COLO668 (cell line): Measurements from ENCODE around the gene CA10.

Experiments used
- DNase-seq: peaks from one replicate; lab custom pipeline; 2025; ENCODE audit not compliant: unreplicated experiment; lab: John Stamatoyannopoulos, UW

Gene CA10

GRCh38 chr17:52147872-52148271 is 10.6 kb downstream of the CA10 start:
- no peak for DNase-seq

DNA sequence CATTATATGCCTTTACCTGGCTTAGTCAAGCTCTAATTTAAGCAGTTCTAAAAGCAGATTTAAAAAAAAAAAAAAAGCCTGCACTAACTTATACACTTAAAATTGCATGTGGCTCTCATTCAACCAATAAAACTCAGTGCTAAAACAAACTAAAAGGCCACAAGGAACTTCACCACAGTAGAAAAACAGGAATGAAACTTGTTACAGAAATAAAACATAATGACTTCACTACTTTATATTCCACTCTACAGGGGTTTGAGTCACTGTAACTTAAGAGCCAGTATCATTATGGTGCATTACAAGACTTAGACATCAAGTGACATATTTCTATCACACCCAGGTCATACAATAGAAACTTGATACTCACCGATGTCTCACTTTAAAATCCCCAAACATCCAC is 11.1 kb downstream of the CA10 start:
- no peak for DNase-seq

DNA sequence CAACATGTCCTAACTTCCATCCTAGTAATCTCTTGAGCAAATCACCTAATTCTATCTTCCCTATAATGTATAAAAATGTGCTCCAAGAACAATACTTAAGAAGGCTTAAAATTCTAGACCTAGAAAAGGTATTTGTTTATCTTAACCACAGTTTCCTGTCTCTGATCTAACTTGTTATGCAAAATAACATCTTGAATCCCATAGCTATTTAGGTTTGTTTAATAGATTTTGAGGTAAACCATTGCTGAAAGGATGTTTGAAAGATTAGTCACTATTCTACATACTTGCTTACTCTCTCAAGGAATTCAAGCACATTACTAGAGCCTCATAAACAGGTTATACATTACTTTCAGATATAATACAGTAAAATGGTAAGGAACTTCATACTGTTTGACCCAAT is 13.0 kb downstream of the CA10 start:
- DNase-seq = no peak

- DNase-seq = no peak
Observed at GRCh38 chr17:52143542-52143941, 15.0 kb downstream of the CA10 start.

GRCh38 chr17:52140601-52141000 is 17.9 kb downstream of the CA10 start:
- DNase-seq = no peak

- DNase-seq = no peak
Observed at GRCh38 chr17:52138752-52139151, 19.8 kb downstream of the CA10 start.

GRCh38 chr17:52138350-52138749 is 20.2 kb downstream of the CA10 start:
- DNase-seq = no peak

- DNase-seq = no peak
Observed at GRCh38 chr17:52136166-52136565, 22.3 kb downstream of the CA10 start.

DNA sequence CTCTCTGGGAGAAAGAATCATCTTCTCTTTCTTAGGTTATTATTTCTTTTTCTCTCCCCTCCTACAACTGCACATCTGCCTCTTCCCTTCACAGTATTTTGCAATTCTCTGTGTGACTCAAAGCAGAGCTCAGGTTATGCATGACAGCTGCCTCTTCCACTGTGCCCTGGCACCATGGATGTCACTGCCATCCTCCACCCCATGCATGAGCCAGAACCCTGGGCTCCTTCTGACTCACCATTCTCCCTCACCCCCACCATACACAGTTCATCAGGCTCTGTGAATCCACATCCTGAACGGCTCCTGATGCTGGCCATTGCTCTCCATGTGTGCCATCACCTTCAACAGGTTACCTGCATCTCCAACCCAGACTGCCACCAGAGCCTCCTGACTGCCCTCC is 23.9 kb downstream of the CA10 start:
- DNase-seq = no peak

DNA sequence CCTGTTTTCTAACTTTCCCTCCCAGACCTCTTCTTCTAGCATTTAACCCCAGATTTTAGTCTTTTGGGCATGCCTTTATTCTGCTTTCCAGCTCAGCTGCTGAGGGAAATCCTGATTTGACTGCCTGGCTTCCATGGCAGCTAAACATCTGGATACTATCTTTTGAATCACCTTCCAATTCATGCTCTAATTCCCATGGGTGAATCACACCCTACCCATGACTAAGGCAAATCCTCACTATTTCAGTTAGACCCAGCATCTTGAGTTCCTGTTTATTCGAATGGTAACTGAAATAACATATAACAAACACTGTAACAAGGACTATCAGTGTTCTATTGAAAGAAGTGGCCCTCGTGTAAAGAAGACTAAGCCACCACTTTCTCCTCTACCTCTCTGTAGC is 29.8 kb downstream of the CA10 start:
- no peak for DNase-seq

DNA sequence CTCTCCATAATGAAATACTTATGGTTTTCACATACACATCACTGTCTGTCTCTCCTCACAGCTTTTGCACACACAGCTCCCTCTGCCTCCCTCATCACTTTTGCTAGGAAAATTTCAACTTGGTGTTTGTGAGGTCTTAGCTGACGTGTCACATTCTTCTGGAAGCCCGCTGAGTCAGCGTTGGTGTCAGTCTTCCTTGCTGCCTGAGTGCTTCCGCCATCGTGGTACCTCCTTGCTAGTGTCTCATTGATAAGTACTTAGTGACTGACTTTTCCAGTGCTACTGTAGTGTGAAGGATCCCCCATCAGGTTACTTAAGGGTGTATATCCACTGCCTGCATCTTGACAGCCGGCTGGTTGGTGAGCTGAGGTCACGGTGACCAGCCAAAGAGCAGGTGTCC is 33.5 kb downstream of the CA10 start:
- no peak for DNase-seq

DNA sequence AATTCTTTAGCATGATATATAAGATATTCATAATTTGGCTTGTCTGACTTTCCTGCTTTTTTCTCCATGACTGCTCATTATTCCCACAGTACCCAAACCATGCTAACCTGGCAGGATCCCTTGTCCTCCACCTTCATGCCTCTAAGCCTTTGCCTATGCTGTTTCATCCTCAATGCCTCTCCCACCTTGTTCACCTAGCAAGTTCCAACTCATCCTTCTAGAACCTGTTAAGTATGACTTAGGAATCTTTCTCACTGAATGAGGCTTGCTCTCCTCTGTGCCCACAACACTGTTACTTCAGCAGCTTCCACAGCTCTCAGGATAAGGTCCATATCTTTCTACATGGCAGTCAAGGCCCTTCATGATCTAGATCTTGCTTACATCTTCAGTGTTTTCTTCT is 34.0 kb downstream of the CA10 start:
- no peak for DNase-seq

DNA sequence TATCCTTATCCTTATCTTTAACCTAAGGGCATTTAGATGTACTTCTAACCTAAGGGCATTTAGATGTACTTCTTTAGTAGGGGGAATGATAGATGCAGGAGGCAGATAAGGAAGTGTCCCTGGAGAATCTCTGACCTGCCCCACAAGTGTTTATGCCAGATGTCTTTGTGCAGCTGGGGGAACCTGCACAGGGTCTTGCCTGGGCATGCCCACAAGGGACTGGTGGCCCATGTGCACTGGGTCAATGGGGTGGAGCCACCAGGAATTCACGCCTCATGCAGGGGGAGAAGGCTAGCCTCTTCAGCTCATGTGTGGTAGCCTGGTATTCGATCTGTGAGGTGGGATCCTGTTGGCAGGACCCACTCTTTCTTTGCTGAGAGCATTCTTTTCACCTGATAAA is 38.0 kb downstream of the CA10 start:
- DNase-seq = no peak

- no peak for DNase-seq
Observed at GRCh38 chr17:52110923-52111581, 47.5 kb downstream of the CA10 start.

DNA sequence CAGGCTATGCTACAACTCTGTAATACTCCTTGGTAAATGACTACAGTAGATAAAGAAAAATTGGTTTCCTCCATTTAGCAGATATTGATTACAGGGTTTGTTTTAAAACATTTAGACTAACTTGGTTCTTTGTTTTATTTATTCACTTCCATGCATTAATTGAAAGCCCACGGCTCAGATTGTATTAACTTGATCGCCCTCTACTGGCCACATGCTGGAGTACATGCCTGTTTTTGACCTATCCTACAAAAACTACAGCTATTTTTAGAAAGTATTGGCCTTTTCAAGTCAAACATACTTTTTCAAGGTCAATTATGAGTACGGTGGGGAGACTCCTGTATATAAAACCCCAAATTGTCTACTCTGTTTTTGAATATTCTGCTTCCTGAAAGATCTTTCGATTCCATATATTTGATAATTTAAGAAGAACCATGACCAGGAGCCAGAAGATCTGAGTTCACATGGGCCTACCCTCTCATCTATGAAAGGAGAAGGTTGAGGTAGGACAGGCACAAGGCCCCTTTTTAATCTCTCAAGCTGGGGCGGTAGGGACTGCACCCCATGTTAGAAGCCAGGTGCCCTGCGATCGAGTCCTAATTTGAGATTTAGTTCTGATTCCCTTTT is 51.8 kb downstream of the CA10 start:
- DNase-seq = peak; percentile 27

GRCh38 chr17:52106072-52106471 is 52.4 kb downstream of the CA10 start:
- no peak for DNase-seq

DNA sequence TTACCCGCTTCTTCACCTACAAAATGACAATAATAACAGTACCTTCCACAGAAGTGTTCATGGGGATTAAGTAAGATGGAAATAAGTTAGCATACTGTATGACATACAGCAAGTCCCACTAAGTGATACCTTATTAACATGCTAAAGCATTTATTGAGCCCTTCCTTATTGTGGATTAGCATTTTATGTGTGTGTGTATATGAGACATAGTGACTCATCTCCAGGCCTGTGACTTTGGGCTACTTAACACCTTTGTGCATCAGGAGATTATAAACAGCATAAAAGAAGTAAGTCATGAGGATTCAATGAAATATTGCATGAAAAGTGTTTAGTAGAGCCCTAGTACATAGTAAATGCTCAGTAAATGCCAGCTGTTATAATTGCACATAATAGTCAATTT is 52.9 kb downstream of the CA10 start:
- no peak for DNase-seq

- no peak for DNase-seq
Observed at GRCh38 chr17:52096056-52096455, 62.5 kb downstream of the CA10 start.

DNA sequence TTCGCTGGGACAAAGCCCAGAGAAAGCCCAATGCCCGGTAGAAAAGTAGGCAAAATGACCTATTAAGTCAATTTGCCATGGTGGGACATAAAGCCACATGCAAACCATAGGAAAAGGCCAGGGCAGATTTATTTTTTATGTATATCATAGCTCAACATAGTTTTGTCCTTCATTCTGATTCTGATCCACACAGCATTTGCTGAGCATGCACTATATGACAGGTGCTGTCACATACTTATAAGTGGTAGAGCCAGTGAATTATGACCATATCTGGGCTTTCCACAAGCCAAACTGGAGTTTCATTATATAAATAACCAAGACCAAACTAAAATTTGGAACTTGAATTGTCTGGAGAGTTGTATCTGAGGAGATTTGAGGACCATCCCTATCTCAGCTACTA is 74.3 kb downstream of the CA10 start:
- DNase-seq = no peak

DNA sequence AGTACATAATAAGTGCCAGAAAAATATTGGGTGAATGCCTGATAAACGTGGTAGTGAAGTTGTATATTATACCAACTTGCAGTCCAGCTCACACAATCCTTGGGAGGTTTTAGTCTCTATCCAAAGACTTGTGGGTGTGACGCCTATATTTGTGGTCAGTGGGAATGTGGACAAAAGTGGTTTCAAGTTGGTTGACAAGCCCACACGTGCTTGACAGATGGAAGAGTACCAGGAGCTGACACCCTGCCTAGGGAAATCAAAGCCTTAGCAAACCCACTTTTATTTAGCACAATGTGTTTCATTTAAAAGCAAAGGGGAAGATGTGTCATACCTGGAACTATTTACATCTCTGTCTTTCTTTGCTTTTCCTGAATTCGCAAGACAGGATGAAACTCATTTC is 79.0 kb downstream of the CA10 start:
- no peak for DNase-seq

- DNase-seq = no peak
Observed at GRCh38 chr17:52071712-52072111, 86.8 kb downstream of the CA10 start.

DNA sequence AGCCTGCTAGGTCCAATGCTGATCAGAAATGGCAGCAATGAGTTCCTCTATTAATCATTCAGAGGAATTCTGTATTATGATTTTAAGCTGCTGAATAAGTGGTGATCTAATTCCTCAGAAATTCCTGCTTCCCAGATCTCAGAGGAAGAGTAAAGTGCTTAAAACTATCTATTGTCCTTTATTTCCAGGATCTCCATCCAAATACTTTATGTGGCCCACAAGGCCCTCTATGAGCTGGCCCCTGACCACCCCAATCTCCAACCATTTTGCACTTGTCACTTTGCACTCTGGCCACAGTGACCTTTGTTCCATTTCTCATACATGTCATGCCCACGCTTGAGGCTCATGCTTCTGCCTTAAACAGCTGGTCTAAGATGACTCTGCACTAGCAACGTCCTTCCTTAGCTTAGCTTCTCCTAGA is 93.7 kb downstream of the CA10 start:
- no peak for DNase-seq

- no peak for DNase-seq
Observed at GRCh38 chr17:52049496-52049895, 109.0 kb downstream of the CA10 start.
